ENCODE data around the gene KRTAP13-2. TPM values are rescaled to one million over a fixed set of nuclear protein-coding genes. Genes with fewer than 3 reads are reported as not detected.

KRTAP13-2 gene
- not detected for total RNA-seq

GRCh38 chr21:30372139-30372770 is at the start of gene KRTAP13-2:
Gene KRTAP13-2, minus strand, starts transcription at chr21:30372271. Its CDS starts 58 bp downstream, at chr21:30372213.
- no peaks in the 10 kb centered on the region for H3K36me3 Mint-ChIP-seq
- H3K9me3 Mint-ChIP-seq, result no peaks in the 10 kb centered on the region
- no peak for ATAC-seq

GRCh38 chr21:30415993-30416392 is 43.9 kb upstream of the KRTAP13-2 start:
- Mint-ChIP-seq H3K36me3 (peaks cover 0 to 3% of the 10 kb centered on the region in 2 donors), H3K9me3 (peaks cover 0 to 4% of the 10 kb centered on the region in 2 donors), H3K27ac (no peak overlapping the region)
- DNase-seq (ENCODE audit: low spot score in 2 of 2) (no peak), ATAC-seq (no peak)

More at GRCh38 chr21:30372139-30372770, at the start of gene KRTAP13-2:
- DNase-seq (ENCODE audit: low spot score in 2 of 2), result no peak
- no peak within 1 kb of the TSS for H3K27ac Mint-ChIP-seq

GRCh38 chr21:30408782-30409494 is 36.9 kb upstream of the KRTAP13-2 start:
- DNase-seq (ENCODE audit: low spot score in 2 of 2) (peak in 1 of 2 donors; percentile 3), ATAC-seq (peak in 1 of 2 donors; percentile 65)
- Mint-ChIP-seq H3K9me3 (peaks cover 9 to 10% of the 10 kb centered on the region in 2 donors), H3K27ac (no peak overlapping the region), H3K36me3 (peaks cover 0 to 14% of the 10 kb centered on the region in 2 donors)

- no peak within 1 kb of the TSS for H3K27ac Mint-ChIP-seq
- no peak for ATAC-seq
- no peaks in the 10 kb centered on the region for H3K36me3 Mint-ChIP-seq
- H3K9me3 Mint-ChIP-seq, result peaks cover 0 to 3% of the 10 kb centered on the region in 2 donors
- no peak for DNase-seq (ENCODE audit: low spot score in 2 of 2)
These were observed 23.7 kb upstream of the KRTAP13-2 start, which contains the start of gene KRTAP13-1 for GRCh38 chr21:30395731-30396130. Gene KRTAP13-1, plus strand, starts transcription at chr21:30396031. Its CDS starts 56 bp downstream, at chr21:30396087.

GRCh38 chr21:30391492-30392025 is 19.5 kb upstream of the KRTAP13-2 start:
- ATAC-seq (no peak), DNase-seq (ENCODE audit: low spot score in 2 of 2) (no peak)
- H3K27ac Mint-ChIP-seq, result no peak overlapping the region
- H3K9me3 Mint-ChIP-seq, result peaks cover 0 to 8% of the 10 kb centered on the region in 2 donors
- no peaks in the 10 kb centered on the region for H3K36me3 Mint-ChIP-seq

GRCh38 chr21:30382201-30382600 is 10.1 kb upstream of the KRTAP13-2 start:
- no peaks in the 10 kb centered on the region for H3K36me3 Mint-ChIP-seq
- H3K27ac Mint-ChIP-seq, result no peak overlapping the region
- DNase-seq (ENCODE audit: low spot score in 2 of 2) (no peak), ATAC-seq (no peak)
- peaks cover 3 to 7% of the 10 kb centered on the region in 2 donors for H3K9me3 Mint-ChIP-seq

GRCh38 chr21:30355906-30356305 is 16.2 kb downstream of the KRTAP13-2 start:
- Mint-ChIP-seq H3K36me3 (no peaks in the 10 kb centered on the region), H3K27ac (no peak overlapping the region), H3K9me3 (no peaks in the 10 kb centered on the region)
- ATAC-seq (no peak), DNase-seq (ENCODE audit: low spot score in 2 of 2) (no peak)

- ATAC-seq (no peak), DNase-seq (ENCODE audit: low spot score in 2 of 2) (no peak)
- no peak overlapping the region for H3K27ac Mint-ChIP-seq
- no peaks in the 10 kb centered on the region for H3K36me3 Mint-ChIP-seq
- H3K9me3 Mint-ChIP-seq, result no peaks in the 10 kb centered on the region
These were observed 17.6 kb downstream of the KRTAP13-2 start for GRCh38 chr21:30354308-30355005.

GRCh38 chr21:30351534-30351933 is 20.5 kb downstream of the KRTAP13-2 start:
- H3K27ac Mint-ChIP-seq, result no peak overlapping the region
- no peaks in the 10 kb centered on the region for H3K36me3 Mint-ChIP-seq
- DNase-seq (ENCODE audit: low spot score in 2 of 2) (no peak), ATAC-seq (no peak)
- H3K9me3 Mint-ChIP-seq, result no peaks in the 10 kb centered on the region

GRCh38 chr21:30349572-30349971 is 22.5 kb downstream of the KRTAP13-2 start:
- Mint-ChIP-seq H3K9me3 (no peaks in the 10 kb centered on the region), H3K36me3 (no peaks in the 10 kb centered on the region), H3K27ac (no peak overlapping the region)
- no peak for DNase-seq (ENCODE audit: low spot score in 2 of 2)
- no peak for ATAC-seq

GRCh38 chr21:30348506-30348905 is 23.6 kb downstream of the KRTAP13-2 start, which contains the start of gene KRTAP23-1:
Gene KRTAP23-1, minus strand, starts transcription at chr21:30348606. Its CDS starts 0 bp downstream, at chr21:30348606.
- ATAC-seq (no peak), DNase-seq (ENCODE audit: low spot score in 2 of 2) (no peak)
- Mint-ChIP-seq H3K27ac (no peak within 1 kb of the TSS), H3K36me3 (no peaks in the 10 kb centered on the region), H3K9me3 (no peaks in the 10 kb centered on the region)

- H3K27ac Mint-ChIP-seq, result no peak overlapping the region
- ATAC-seq, result no peak
- no peaks in the 10 kb centered on the region for H3K36me3 Mint-ChIP-seq
- DNase-seq (ENCODE audit: low spot score in 2 of 2), result no peak
- H3K9me3 Mint-ChIP-seq, result no peaks in the 10 kb centered on the region
These were observed 27.1 kb downstream of the KRTAP13-2 start for GRCh38 chr21:30345014-30345413.

- Mint-ChIP-seq H3K9me3 (no peaks in the 10 kb centered on the region), H3K36me3 (no peaks in the 10 kb centered on the region), H3K27ac (no peak overlapping the region)
- no peak for ATAC-seq
- DNase-seq (ENCODE audit: low spot score in 2 of 2), result peak in 1 of 2 donors; percentile 26
These were observed 31.1 kb downstream of the KRTAP13-2 start for GRCh38 chr21:30340714-30341573.

GRCh38 chr21:30338717-30339116 is 33.4 kb downstream of the KRTAP13-2 start:
- Mint-ChIP-seq H3K27ac (no peak overlapping the region), H3K36me3 (no peaks in the 10 kb centered on the region)
- no peak for DNase-seq (ENCODE audit: low spot score in 2 of 2)

GRCh38 chr21:30337772-30338171 is 34.3 kb downstream of the KRTAP13-2 start:
- Mint-ChIP-seq H3K9me3 (no peaks in the 10 kb centered on the region), H3K27ac (no peak overlapping the region), H3K36me3 (no peaks in the 10 kb centered on the region)
- no peak for DNase-seq (ENCODE audit: low spot score in 2 of 2)
- no peak for ATAC-seq

More at GRCh38 chr21:30338717-30339116, 33.4 kb downstream of the KRTAP13-2 start:
- H3K9me3 Mint-ChIP-seq, result no peaks in the 10 kb centered on the region
- ATAC-seq, result no peak

- Mint-ChIP-seq H3K27ac (no peak within 1 kb of the TSS), H3K36me3 (no peaks in the 10 kb centered on the region), H3K9me3 (no peaks in the 10 kb centered on the region)
- ATAC-seq, result no peak
- no peak for DNase-seq (ENCODE audit: low spot score in 2 of 2)
These were observed 34.8 kb downstream of the KRTAP13-2 start, which contains the start of gene KRTAP27-1 for GRCh38 chr21:30337276-30337744. Gene KRTAP27-1, minus strand, starts transcription at chr21:30337694. Its CDS starts 26 bp downstream, at chr21:30337668.

All from activated naive CD4-positive, alpha-beta T cell treated with anti-CD3 and anti-CD28 coated beads, Interleukin-2, amount 50 U/mL, for 72 hours (primary cell).